GM12874 (cell line): Measurements from ENCODE around the gene MXD1.

Source experiments
- TF ChIP-seq, protein P1 (sequence below): IDR thresholded peaks from 2 replicates; pipeline ENCODE4 v1.5.1; 2011; ENCODE audit warnings: low read depth, mild to moderate bottlenecking, control low read depth, low read length, moderate library complexity; ENCODE audit not compliant: insufficient read depth

MXD1 gene

DNA sequence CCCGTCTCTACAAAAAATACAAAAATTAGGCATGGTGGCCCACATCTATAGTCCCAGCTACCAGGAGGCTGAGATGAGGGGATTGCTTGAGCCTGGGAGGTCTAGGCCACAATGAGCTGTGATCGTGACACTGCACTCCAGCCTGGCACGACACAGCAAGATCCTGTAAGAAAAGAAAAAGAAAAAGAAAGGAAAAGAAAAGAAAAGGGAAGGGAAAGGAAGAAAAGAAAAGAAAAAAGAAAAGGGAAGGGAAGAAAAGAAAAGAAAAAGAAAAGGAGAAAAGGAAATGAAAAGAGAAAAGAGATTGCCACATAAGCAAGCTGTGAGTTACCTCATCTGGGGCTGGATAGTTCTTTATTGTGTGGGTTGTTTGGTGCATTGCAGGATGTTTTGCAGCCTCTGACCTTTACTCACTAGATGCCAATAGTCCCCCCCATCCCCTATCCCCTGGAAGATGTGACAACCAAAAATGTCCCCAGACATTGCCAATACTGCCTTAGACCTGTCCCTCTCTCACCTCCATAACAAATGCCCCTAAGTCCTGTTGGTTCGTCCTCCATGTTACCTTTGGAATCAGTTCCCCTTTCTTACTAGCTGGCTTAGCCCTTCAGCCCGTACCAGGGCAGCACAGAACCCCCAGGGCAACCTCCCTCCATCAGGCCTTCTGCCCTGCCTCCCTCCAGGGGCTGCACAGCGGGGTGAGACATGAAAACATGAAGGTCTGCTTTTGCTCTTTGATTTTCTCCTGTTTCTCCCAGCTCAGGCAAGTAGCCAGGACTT lies 37.6 kb downstream of the MXD1 start:
- TF ChIP-seq, protein P1, sequence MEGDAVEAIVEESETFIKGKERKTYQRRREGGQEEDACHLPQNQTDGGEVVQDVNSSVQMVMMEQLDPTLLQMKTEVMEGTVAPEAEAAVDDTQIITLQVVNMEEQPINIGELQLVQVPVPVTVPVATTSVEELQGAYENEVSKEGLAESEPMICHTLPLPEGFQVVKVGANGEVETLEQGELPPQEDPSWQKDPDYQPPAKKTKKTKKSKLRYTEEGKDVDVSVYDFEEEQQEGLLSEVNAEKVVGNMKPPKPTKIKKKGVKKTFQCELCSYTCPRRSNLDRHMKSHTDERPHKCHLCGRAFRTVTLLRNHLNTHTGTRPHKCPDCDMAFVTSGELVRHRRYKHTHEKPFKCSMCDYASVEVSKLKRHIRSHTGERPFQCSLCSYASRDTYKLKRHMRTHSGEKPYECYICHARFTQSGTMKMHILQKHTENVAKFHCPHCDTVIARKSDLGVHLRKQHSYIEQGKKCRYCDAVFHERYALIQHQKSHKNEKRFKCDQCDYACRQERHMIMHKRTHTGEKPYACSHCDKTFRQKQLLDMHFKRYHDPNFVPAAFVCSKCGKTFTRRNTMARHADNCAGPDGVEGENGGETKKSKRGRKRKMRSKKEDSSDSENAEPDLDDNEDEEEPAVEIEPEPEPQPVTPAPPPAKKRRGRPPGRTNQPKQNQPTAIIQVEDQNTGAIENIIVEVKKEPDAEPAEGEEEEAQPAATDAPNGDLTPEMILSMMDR: no peak

DNA sequence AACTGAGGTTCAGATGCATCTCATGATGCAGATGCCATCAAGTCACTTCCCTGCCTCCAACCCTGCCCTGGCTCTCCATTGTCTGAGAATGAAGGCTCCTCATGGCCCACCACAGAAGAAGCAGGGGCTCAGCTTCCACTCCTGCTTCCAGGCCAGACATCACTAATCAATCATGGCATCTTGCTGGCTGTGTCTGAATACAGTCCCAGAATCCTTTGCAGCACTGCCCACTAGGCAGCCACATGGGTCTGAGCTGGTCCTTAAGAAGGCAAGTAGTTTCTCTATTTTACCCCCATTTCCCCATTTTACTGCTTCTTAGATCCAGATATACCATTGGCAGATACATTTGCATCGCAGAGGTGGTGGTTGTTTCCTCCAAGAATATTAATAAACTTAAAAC lies 39.2 kb downstream of the MXD1 start:
- TF ChIP-seq, protein P1: no peak

DNA sequence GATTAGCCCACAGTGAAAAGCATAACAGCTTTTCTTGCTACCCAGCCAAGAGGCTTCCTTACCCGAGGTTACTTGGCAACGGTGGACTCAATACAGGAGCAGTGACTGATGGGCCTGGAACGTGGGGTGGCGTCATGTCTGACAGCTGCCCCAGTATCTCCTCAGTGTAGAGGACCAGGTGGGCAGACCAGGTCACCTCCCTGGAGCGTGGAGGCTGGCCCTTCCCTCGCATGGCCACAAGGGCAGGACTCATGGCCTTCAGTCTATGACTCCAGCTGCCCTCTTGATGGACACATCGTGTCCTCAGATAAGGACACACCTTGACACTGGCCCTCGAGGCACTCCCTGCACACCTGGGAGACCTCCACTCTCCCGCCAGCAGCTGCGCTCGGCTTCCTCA lies 40.1 kb downstream of the MXD1 start:
- TF ChIP-seq, protein P1: no peak

DNA sequence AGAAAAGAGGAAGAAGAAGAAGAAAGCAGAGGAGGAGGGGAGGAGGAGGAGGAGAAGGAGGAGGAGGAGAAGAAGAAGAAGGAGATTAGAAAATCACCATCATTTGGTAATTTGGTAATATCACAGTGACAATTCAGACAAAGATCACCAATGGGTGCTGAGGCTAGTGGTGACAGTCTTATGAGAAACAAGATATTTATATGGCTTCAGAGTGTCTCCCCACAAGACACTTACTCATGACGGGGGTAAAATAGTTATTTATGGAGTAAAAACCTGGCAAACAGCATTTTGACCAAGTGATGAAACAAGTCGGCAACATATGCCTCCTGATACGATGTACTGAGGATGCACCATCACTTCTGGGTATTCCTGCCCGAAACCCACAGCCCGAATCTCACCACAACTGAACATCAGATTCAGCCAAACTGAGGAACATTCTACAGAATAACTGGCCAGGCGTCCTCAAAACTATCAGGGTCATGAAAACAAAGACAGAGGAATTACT lies 41.6 kb downstream of the MXD1 start:
- TF ChIP-seq, protein P1: no peak

DNA sequence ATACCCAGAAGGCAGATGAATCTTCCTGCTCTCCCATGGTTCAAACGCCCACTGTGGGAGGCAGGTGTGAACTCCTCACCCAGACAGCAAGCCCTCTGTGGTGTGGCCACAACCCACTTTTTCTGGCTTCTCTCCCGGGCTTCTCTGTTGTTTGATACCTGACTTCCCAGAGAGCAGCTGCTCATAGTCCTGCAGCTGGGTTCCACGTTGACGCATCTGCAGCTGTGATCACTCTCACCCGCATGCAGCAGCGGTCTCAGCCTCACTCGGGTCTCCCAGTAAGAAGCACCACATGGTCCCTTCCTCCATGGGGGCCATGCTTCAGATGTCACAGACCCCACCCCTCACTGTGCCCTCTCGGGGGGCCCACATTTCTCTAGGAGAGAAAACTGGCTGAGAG lies 43.1 kb downstream of the MXD1 start:
- TF ChIP-seq, protein P1: no peak

DNA sequence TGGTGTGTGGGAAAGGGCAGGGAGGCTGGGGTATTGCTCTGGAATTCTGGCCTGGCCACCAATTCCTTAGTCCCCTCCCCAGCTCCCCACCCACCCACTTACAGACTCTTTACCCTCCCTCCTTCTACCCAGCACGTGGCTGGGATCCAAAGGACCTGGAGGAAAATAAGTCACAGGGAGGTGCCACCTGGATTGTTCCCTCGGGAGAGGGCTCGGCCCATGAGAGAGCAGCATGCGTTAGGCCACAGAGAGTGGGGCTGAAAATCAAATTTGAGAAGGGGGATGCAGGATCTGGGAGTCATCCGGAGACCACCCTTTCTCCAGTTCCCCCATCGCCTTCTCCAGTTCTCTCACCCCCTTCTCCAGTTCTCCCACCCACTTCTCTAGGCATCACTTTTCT lies 43.6 kb downstream of the MXD1 start:
- TF ChIP-seq, protein P1: no peak

DNA sequence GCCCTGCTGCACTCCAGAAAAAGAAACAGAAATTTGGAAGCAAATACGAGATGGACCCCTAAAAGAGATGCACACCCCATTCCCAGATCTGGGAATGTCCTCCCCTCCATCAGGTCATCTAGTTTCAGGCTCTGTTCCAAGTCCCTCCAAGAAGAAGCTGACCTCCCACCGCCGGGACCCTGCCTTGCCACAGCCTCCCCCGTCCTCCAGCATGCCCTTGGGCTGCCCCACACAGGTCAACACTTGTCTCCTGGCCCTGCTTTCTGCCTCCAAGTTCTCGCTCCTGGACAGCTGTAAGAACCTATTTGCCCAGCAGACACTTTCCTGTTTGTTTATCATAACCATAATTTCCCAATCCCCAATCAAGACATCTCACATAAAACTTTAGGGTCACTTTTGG lies 44.5 kb downstream of the MXD1 start:
- TF ChIP-seq, protein P1: no peak
